ENCODE data around the gene JMJD8. TPM values are rescaled to one million over a fixed set of nuclear protein-coding genes. Genes with fewer than 3 reads are reported as not detected.

Gene JMJD8
- total and polyA plus RNA-seq, 2 experiments from 2014 or later: 48.5 to 82.5 TPM

- Histone ChIP-seq H3K27me3 (ENCODE audit: insufficient read depth) (no peaks in the 10 kb centered on the region), H3K4me1 (ENCODE audit: insufficient read depth) (peaks cover 5% of the 10 kb centered on the region; the same call in 1 of the 2 replicates), H3K36me3 (ENCODE audit: insufficient read depth) (no peaks in the 10 kb centered on the region; the same call in 1 of the 2 replicates), H3F3A (replicated peaks; ENCODE audit: low read depth) (peaks cover 24% of the 10 kb centered on the region), H4K20me1 (replicated peaks; ENCODE audit: insufficient read depth) (peaks cover 14% of the 10 kb centered on the region; the same call in 1 of the 2 replicates), H3K79me2 (replicated peaks; ENCODE audit: insufficient read depth) (peaks cover 9% of the 10 kb centered on the region; the same call in 1 of the 2 replicates), H3K4me2 (peak overlapping the region; percentile 84), H3K4me3 (peak overlapping the region; percentile 72), H2AFZ (no peak overlapping the region), H3K27ac (ENCODE audit: low read depth) (no peak overlapping the region), H3K9me2 (ENCODE audit: insufficient read depth) (no peaks in the 10 kb centered on the region)
- Mint-ChIP-seq H3K4me3 (peak overlapping the region; percentile 84), H3K27me3 (ENCODE audit: insufficient read depth, low read depth, poor library complexity) (peaks cover 23% of the 10 kb centered on the region), H3K27ac (no peak overlapping the region), H3K4me1 (peaks cover 20% of the 10 kb centered on the region), H3K36me3 (ENCODE audit: low read depth) (peaks cover 34% of the 10 kb centered on the region), H3K9me3 (no peaks in the 10 kb centered on the region; the same call in 1 of the 3 replicates)
- TF ChIP-seq REST (IDR thresholded peaks at IDR 0.05; ENCODE audit: unreplicated experiment) (no peak), POLR2AphosphoS5 (IDR thresholded peaks at IDR 0.05; ENCODE audit: low read depth) (no peak), STAT1 (IDR thresholded peaks at IDR 0.05; ENCODE audit: unreplicated experiment) (no peak), ZNF462 (CRISPR knock-in tag; IDR thresholded peaks at IDR 0.05) (no peak), EZH2phosphoT487 (IDR thresholded peaks at IDR 0.05; ENCODE audit: unreplicated experiment) (no peak), CREB1 (CRISPR knock-in tag; IDR thresholded peaks at IDR 0.05; ENCODE audit: low read depth) (no peak), ZNF114 (CRISPR knock-in tag; IDR thresholded peaks at IDR 0.05) (no peak), ZNF331 (CRISPR knock-in tag; IDR thresholded peaks at IDR 0.05; ENCODE audit: low read depth) (no peak), NANOG (IDR thresholded peaks at IDR 0.05; ENCODE audit: borderline replicate concordance) (no peak), CTCF (conservative IDR thresholded peaks at IDR 0.05; ENCODE audit: low read depth in 2 of 2) (no peak), JUNB (IDR thresholded peaks at IDR 0.05; ENCODE audit: unreplicated experiment) (no peak), ETS1 (IDR thresholded peaks at IDR 0.05) (no peak), EZH2 (IDR thresholded peaks at IDR 0.05; ENCODE audit: low read depth, unreplicated experiment) (no peak)
- no peak for ATAC-seq
- DNase-seq (ENCODE audit: low spot score): no peak
Measured at GRCh38 chr16:682493-683395, 1.4 kb downstream of the JMJD8 start.
